GM23248 (cell line): ENCODE measurements around the gene AOPEP.

Experiments used
- EZH2 ChIP-seq: fragments of 200-600 bp; sonication (generic); IDR thresholded peaks from 2 replicates; pipeline ENCODE4 v1.6.1; 2018; ENCODE audit warnings: antibody characterized with exemption, mild to moderate bottlenecking; ENCODE audit not compliant: insufficient read depth, poor library complexity, severe bottlenecking
- EZH2phosphoT487 ChIP-seq: fragments of 200-600 bp; sonication (generic); IDR thresholded peaks from 2 replicates; pipeline ENCODE4 v1.6.1; 2018; ENCODE audit warnings: antibody characterized with exemption, moderate library complexity, mild to moderate bottlenecking, low read depth; ENCODE audit not compliant: insufficient read depth

- TF ChIP-seq EZH2 (no peak), EZH2phosphoT487 (no peak)
Observed at GRCh38 chr9:95112436-95113280, 386.2 kb downstream of the AOPEP start.
